ENCODE results near the gene FAM149B1. TPM values are rescaled to one million over a fixed set of nuclear protein-coding genes. Genes with fewer than 3 reads are reported as not detected.

The FAM149B1 gene
- total and polyA plus RNA-seq, 2 of the 13 experiments (the other 11 are each of a cell fraction or from before 2014, with no cell fraction given) = 9.3 to 16.8 TPM

DNA sequence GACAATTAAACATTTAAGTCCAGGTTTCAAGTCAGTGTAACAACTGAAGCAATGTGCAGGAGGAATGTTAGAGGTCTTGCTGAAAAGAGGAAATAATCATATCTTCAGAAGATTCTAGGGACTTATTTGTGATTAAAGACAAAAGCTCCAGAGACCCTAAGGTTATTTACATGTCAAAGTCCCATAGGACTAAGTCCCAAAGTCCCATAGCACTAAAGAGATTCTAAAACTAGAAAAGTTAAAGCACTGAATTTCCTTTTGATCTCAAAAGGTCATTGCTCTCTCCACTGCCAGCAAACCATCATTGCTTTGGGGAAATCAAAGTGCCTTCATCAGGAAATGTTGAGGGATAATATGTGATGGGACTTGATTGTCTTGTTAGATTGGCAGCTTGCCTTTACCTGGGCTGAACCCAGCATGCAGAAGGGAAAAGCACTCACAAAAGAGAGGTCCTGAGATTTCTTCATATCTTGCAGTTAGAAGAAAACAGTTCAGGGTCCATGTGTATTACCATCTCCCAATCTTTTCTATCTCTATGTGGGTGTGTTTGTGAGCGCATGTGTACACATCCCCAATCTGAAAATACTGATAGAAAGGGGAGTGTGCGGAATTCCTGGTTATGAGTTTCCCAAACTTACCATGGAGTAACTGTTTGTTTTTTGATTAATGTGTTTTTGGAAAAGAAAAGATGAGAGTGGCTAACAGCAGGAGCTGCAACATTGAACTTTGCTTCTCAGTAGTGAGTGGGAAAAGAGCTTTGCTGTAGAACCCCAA is 35.8 kb upstream of the FAM149B1 start (continued):
- TF ChIP-seq HOXA9 (CRISPR knock-in tag; IDR thresholded peaks at IDR 0.05; ENCODE audit: borderline replicate concordance) = no peak
- TF ChIP-seq RXRB (CRISPR knock-in tag; IDR thresholded peaks at IDR 0.05; ENCODE audit: borderline replicate concordance) = peak; percentile 96
- TF ChIP-seq ZNF557 (CRISPR knock-in tag; IDR thresholded peaks at IDR 0.05) = no peak
- TF ChIP-seq NR2F2 (IDR thresholded peaks at IDR 0.05; ENCODE audit: borderline replicate concordance, low read depth) = peak; percentile 46
- peak; percentile 74; the same call in 1 of the 2 replicates for TF ChIP-seq ZNF292 (CRISPR knock-in tag; IDR thresholded peaks at IDR 0.05; ENCODE audit: borderline replicate concordance, low read depth)
- 0 out of 2 replicates have a peak, but pooled peaks have one; percentile 50 for TF ChIP-seq ZNF558 (CRISPR knock-in tag; IDR thresholded peaks at IDR 0.05; ENCODE audit: borderline replicate concordance)
- TF ChIP-seq DMAP1 (CRISPR knock-in tag; IDR thresholded peaks at IDR 0.05) = peak; percentile 57; the same call in 1 of the 2 replicates
- TF ChIP-seq GATAD2A (CRISPR knock-in tag; IDR thresholded peaks at IDR 0.05) = peak; percentile 92
- no peak for TF ChIP-seq NFE2 (CRISPR knock-in tag; IDR thresholded peaks at IDR 0.05)
- no peak; the same call in 1 of the 2 replicates for TF ChIP-seq REPIN1 (CRISPR knock-in tag; IDR thresholded peaks at IDR 0.05; ENCODE audit: borderline replicate concordance, low read depth)
- TF ChIP-seq, protein P1, sequence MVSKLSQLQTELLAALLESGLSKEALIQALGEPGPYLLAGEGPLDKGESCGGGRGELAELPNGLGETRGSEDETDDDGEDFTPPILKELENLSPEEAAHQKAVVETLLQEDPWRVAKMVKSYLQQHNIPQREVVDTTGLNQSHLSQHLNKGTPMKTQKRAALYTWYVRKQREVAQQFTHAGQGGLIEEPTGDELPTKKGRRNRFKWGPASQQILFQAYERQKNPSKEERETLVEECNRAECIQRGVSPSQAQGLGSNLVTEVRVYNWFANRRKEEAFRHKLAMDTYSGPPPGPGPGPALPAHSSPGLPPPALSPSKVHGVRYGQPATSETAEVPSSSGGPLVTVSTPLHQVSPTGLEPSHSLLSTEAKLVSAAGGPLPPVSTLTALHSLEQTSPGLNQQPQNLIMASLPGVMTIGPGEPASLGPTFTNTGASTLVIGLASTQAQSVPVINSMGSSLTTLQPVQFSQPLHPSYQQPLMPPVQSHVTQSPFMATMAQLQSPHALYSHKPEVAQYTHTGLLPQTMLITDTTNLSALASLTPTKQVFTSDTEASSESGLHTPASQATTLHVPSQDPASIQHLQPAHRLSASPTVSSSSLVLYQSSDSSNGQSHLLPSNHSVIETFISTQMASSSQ (IDR thresholded peaks at IDR 0.05; ENCODE audit: low read depth) = 0 out of 2 replicates have a peak, but pooled peaks have one; percentile 67
- TF ChIP-seq, protein P1 (CRISPR knock-in tag; IDR thresholded peaks at IDR 0.05; ENCODE audit: borderline replicate concordance) = peak; percentile 65; the same call in 1 of the 2 replicates
- peak; percentile 83 for TF ChIP-seq SMAD3 (CRISPR knock-in tag; IDR thresholded peaks at IDR 0.05)
- TF ChIP-seq PPARG (CRISPR knock-in tag; conservative IDR thresholded peaks at IDR 0.05) = 0 out of 2 replicates have a peak, but pooled peaks have one; percentile 52
- TF ChIP-seq ZNF607 (CRISPR knock-in tag; IDR thresholded peaks at IDR 0.05; ENCODE audit: borderline replicate concordance) = no peak
- TF ChIP-seq ZKSCAN8 (CRISPR knock-in tag; IDR thresholded peaks at IDR 0.05; ENCODE audit: borderline replicate concordance) = peak; percentile 44; the same call in 1 of the 2 replicates
- TF ChIP-seq SRSF1 (optimal IDR thresholded peaks at IDR 0.05; ENCODE audit: low read depth, low read length) = no peak
- TF ChIP-seq IRF2 (CRISPR knock-in tag; IDR thresholded peaks at IDR 0.05) = peak; percentile 60; the same call in 1 of the 2 replicates
- TF ChIP-seq TBX2 (CRISPR knock-in tag; IDR thresholded peaks at IDR 0.05; ENCODE audit: borderline replicate concordance) = peak; percentile 89
- TF ChIP-seq, protein P2, sequence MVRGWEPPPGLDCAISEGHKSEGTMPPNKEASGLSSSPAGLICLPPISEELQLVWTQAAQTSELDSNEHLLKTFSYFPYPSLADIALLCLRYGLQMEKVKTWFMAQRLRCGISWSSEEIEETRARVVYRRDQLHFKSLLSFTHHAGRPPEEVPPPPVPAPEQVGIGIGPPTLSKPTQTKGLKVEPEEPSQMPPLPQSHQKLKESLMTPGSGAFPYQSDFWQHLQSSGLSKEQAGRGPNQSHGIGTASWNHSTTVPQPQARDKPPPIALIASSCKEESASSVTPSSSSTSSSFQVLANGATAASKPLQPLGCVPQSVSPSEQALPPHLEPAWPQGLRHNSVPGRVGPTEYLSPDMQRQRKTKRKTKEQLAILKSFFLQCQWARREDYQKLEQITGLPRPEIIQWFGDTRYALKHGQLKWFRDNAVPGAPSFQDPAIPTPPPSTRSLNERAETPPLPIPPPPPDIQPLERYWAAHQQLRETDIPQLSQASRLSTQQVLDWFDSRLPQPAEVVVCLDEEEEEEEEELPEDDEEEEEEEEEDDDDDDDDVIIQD (CRISPR knock-in tag; IDR thresholded peaks at IDR 0.05; ENCODE audit: low read depth) = peak; percentile 63; the same call in 1 of the 2 replicates
- TF ChIP-seq ZNF878 (CRISPR knock-in tag; IDR thresholded peaks at IDR 0.05) = peak; percentile 73; the same call in 1 of the 2 replicates
- peak; percentile 86 for TF ChIP-seq CREM (IDR thresholded peaks at IDR 0.05)
- no peak for TF ChIP-seq CREM (CRISPR knock-in tag; IDR thresholded peaks at IDR 0.05)
- peak; percentile 28; the same call in 1 of the 2 replicates for TF ChIP-seq KDM4B (CRISPR knock-in tag; IDR thresholded peaks at IDR 0.05)
- TF ChIP-seq GABPB1 (CRISPR knock-in tag; IDR thresholded peaks at IDR 0.05) = 0 out of 2 replicates have a peak, but pooled peaks have one; percentile 27
- TF ChIP-seq FOXK2 (IDR thresholded peaks at IDR 0.05) = peak; percentile 75; the same call in 1 of the 2 replicates
- peak; percentile 73 for TF ChIP-seq HOXA5 (CRISPR knock-in tag; IDR thresholded peaks at IDR 0.05)

Measured in HepG2 (cell line).